Stomach (tissue), 9 donors: ENCODE measurements around the gene ROBO1. TPM values are rescaled to one million over a fixed set of nuclear protein-coding genes. Genes with fewer than 3 reads are reported as not detected.

ENCODE experiments used
- DNase-seq, 2 donors: peaks; one replicate each; pipeline versions ENCODE4 v3.0.0 to v3.0.0-alpha.2; 2013 to 2019
- H3K27ac ChIP-seq, 5 donors: fragments of 200-600 bp in 4 of 5; sonication (generic) in 4 of 5; one replicate each; pipeline ENCODE4 v1.5.1; 2013 to 2019; ENCODE audit warnings: mild to moderate bottlenecking in 1 of 5, moderate library complexity in 1 of 5
- H3K27me3 ChIP-seq, 3 donors: fragments of 200-600 bp; sonication (generic); one replicate each; pipeline ENCODE4 v1.5.1; 2017 to 2019; ENCODE audit warnings: mixed run types in 1 of 3
- H3K36me3 ChIP-seq, 4 donors: fragments of 200-600 bp; sonication (generic); 1 replicate in 3 of 4; 2 replicates in 1 of 4; pipeline ENCODE4 v1.5.1; 2016 to 2019
- H3K4me1 ChIP-seq, 4 donors: fragments of 200-600 bp; sonication (generic); one replicate each; pipeline ENCODE4 v1.5.1; 2016 to 2019
- H3K4me3 ChIP-seq, 4 donors: fragments of 200-600 bp; sonication (generic) in 3 of 4; one replicate each; pipeline ENCODE4 v1.5.1; 2016 to 2019; ENCODE audit warnings: mild to moderate bottlenecking in 1 of 4
- H3K9me3 ChIP-seq, 4 donors: fragments of 200-600 bp; sonication (generic); one replicate each; pipeline ENCODE4 v1.5.1; 2016 to 2019
- EP300 ChIP-seq: sonication (generic); formaldehyde crosslinking; IDR thresholded peaks from one replicate; pipeline ENCODE4 v1.6.1; 2017; ENCODE audit warnings: antibody characterized with exemption
- POLR2A ChIP-seq, 4 donors: fragments of 450-650 bp; IDR thresholded peaks; one replicate each; pipeline ENCODE4 v1.6.1; 2016; ENCODE audit warnings: antibody characterized with exemption in 4 of 4, control low read depth in 2 of 4, mild to moderate bottlenecking in 1 of 4, moderate library complexity in 1 of 4
- POLR2AphosphoS5 ChIP-seq, 3 donors: sonication (generic); formaldehyde crosslinking; IDR thresholded peaks; one replicate each; pipeline ENCODE4 v1.6.1; 2016; ENCODE audit warnings: antibody characterized with exemption in 3 of 3
- WGBS, 5 donors: extraction: QIAGEN DNeasy Blood & Tissue Kit in 3 of 5; methylation state at CpG; one replicate each; pipeline versions ENCODE4 v1.1.5 to v1.1.7; 2013 to 2018; 5-methylcytosine and 5-hydroxymethylcytosine counted together
- intact Hi-C: fragments of 100-400 bp; cut with DNase I; formaldehyde crosslinking; loops from one replicate; pipeline ENCODE4 v1.15.1; 2023; ENCODE audit warnings: low total_unique reads
- polyA plus RNA-seq, 3 donors: library from polyadenylated mRNA; stranded (reverse); fragments of 200-250 nt; gene quantifications; one replicate each; pipeline ENCODE4 v1.2.3, GENCODE V29; 2013
- total RNA-seq, 5 donors: library from RNA; depleted of rRNA; stranded (reverse); fragments of >200 nt; gene quantifications; one replicate each; pipeline versions ENCODE4 v1.1.0 to v1.2.3, GENCODE V29; 2014 to 2016
- TF ChIP-seq, protein P1 (sequence below), 7 experiments: fragments of 450-650 bp in 4 of 7; fragments of 200-600 bp in 3 of 7; sonication (generic) in 3 of 7; IDR thresholded peaks; one replicate each; pipeline ENCODE4 v1.5.1; 2016 to 2019; ENCODE audit warnings: antibody characterized with exemption in 7 of 7, control low read depth in 2 of 7, mild to moderate bottlenecking in 1 of 7
- donor health status: healthy with polysubstance abuse.
- donor health status: Bipolar disorder and iron deficiency.
- donor health status: healthy.

Gene ROBO1
- total and polyA plus RNA-seq, 8 donors, result 2.0 to 174 (median 4.5) TPM

DNA sequence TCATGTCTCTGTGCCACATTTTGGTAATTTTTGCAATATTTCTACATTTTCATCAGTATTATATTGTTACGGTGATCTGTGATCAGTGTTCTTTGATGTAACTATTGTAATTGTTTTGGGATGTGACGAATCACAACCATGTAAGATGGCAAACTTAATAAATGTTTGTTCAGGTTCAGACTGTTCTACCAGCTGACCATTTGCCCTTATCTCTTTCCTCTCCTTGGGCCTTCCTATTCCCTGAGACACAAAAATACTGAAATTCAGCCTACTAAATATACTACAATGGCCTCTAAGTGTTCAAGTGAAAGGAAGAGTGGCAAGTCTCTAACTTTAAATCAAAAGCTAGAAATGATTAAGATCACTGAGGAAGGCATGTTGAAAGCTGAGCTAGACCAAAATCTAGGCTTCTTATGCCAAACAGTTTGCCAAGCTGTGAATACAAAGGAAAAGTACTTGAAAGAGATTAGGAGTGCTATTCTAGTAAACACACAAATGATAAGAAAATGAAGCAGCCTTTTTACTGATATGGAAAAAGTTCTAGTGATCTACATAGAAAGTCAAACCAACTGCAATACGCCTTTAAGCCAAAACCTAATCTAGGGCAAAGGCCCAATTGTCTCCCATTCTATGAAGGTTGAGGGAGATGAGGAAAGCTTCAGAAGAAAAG lies 952.8 kb downstream of the ROBO1 start:
- 34 to 58% (median 55%) methylated on average over 3 of the region's 3 CpGs for WGBS, 5 donors
- TF ChIP-seq EP300 (no peak), POLR2AphosphoS5 (IDR thresholded peaks at IDR 0.05) (no peak), POLR2A (IDR thresholded peaks at IDR 0.05) (no peak)
- TF ChIP-seq, protein P1, sequence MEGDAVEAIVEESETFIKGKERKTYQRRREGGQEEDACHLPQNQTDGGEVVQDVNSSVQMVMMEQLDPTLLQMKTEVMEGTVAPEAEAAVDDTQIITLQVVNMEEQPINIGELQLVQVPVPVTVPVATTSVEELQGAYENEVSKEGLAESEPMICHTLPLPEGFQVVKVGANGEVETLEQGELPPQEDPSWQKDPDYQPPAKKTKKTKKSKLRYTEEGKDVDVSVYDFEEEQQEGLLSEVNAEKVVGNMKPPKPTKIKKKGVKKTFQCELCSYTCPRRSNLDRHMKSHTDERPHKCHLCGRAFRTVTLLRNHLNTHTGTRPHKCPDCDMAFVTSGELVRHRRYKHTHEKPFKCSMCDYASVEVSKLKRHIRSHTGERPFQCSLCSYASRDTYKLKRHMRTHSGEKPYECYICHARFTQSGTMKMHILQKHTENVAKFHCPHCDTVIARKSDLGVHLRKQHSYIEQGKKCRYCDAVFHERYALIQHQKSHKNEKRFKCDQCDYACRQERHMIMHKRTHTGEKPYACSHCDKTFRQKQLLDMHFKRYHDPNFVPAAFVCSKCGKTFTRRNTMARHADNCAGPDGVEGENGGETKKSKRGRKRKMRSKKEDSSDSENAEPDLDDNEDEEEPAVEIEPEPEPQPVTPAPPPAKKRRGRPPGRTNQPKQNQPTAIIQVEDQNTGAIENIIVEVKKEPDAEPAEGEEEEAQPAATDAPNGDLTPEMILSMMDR (IDR thresholded peaks at IDR 0.05), result no peak
- Histone ChIP-seq H3K4me1 (peaks cover 0 to 8% (median 3%) of the 10 kb centered on the region in 4 donors), H3K4me3 (no peak overlapping the region), H3K27me3 (no peaks in the 10 kb centered on the region), H3K27ac (no peak overlapping the region), H3K9me3 (no peaks in the 10 kb centered on the region), H3K36me3 (no peaks in the 10 kb centered on the region)
- DNase-seq, result no peak
- intact Hi-C loops, result no loop called here

DNA sequence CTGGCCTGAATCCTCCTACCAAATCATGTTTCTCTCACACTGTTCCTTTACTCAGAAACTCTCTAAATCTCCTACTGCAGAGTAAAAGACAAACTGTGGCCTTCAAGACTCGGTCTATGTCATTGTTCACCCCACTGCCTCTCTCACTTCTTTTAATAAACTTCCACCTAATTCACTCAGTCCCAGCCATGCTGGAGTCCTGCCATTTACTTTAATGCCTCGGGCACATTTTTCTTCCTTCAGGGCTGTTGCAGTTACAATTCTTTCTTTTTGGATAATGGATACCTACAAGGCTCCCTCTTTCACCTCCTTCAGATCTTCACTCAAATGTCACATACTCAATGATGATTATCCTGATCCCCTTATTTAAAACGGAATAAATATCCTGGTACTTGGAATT lies 955.6 kb downstream of the ROBO1 start:
- no peak for TF ChIP-seq EP300
- TF ChIP-seq POLR2AphosphoS5 (IDR thresholded peaks at IDR 0.05), result no peak
- no peak for TF ChIP-seq POLR2A (IDR thresholded peaks at IDR 0.05)
- TF ChIP-seq, protein P1 (IDR thresholded peaks at IDR 0.05), result no peak
- Histone ChIP-seq H3K27ac (no peak overlapping the region), H3K4me1 (peaks cover 0 to 8% (median 3%) of the 10 kb centered on the region in 4 donors), H3K36me3 (no peaks in the 10 kb centered on the region), H3K9me3 (no peaks in the 10 kb centered on the region), H3K4me3 (no peak overlapping the region), H3K27me3 (no peaks in the 10 kb centered on the region)
- no peak for DNase-seq
- intact Hi-C loops, result no loop called here
- 81 to 89% (median 85%) methylated on average over 3 of the region's 3 CpGs for WGBS, 5 donors

GRCh38 chr3:78809966-78810365 lies 957.8 kb downstream of the ROBO1 start:
- WGBS, 5 donors, result 77 to 91% (median 86%) methylated on average over 4 of the region's 4 CpGs
- no peaks in the 10 kb centered on the region for H3K9me3 ChIP-seq

GRCh38 chr3:78804251-78805037 lies 963.4 kb downstream of the ROBO1 start:
- peak overlapping the region in 2 of 5 donors; percentile 4 to 38 for H3K27ac ChIP-seq
- intact Hi-C loops, result no loop called here
- no peaks in the 10 kb centered on the region for H3K27me3 ChIP-seq
- no peak overlapping the region for H3K4me3 ChIP-seq
- no peaks in the 10 kb centered on the region for H3K36me3 ChIP-seq
- WGBS, 5 donors, result 25 to 38% (median 31%) methylated on average over 2 of the region's 2 CpGs
- peaks cover 0 to 16% (median 11%) of the 10 kb centered on the region in 4 donors for H3K4me1 ChIP-seq
- H3K9me3 ChIP-seq, result no peaks in the 10 kb centered on the region
- TF ChIP-seq, protein P1 (IDR thresholded peaks at IDR 0.05), result no peak
- TF ChIP-seq POLR2AphosphoS5 (IDR thresholded peaks at IDR 0.05) (no peak), EP300 (no peak), POLR2A (IDR thresholded peaks at IDR 0.05) (no peak)
- peak in 1 of 2 donors; percentile 80 for DNase-seq

More at GRCh38 chr3:78809966-78810365, 957.8 kb downstream of the ROBO1 start:
- Histone ChIP-seq H3K36me3 (no peaks in the 10 kb centered on the region), H3K4me1 (peaks cover 0 to 6% (median 3%) of the 10 kb centered on the region in 4 donors), H3K4me3 (no peak overlapping the region), H3K27ac (no peak overlapping the region), H3K27me3 (no peaks in the 10 kb centered on the region)
- intact Hi-C loops, result no loop called here
- peak in 1 of 2 donors; percentile 68 for DNase-seq
- no peak for TF ChIP-seq POLR2AphosphoS5 (IDR thresholded peaks at IDR 0.05)
- TF ChIP-seq, protein P1 (IDR thresholded peaks at IDR 0.05), result no peak
